Ovary (tissue), 10 donors: Measurements from ENCODE around the gene DCAF8. TPM values are rescaled to one million over a fixed set of nuclear protein-coding genes. Genes with fewer than 3 reads are reported as not detected.

ENCODE experiments used
- DNase-seq, 5 donors: peaks; one replicate each; pipeline ENCODE4 v3.0.0-alpha.2; 2019 to 2020
- H3K27ac ChIP-seq, 2 donors: fragments of 200-600 bp; one replicate each; pipeline versions ENCODE4 v1.5.1 to v1.8.0; 2019 to 2022
- H3K27me3 ChIP-seq: fragments of 200-600 bp; one replicate; pipeline ENCODE4 v1.8.0; 2022
- H3K36me3 ChIP-seq: fragments of 200-600 bp; sonication (generic); one replicate; pipeline ENCODE4 v1.5.1; 2019
- H3K4me1 ChIP-seq: one replicate; pipeline ENCODE4 v1.8.1; 2013; ENCODE audit warnings: mild to moderate bottlenecking, moderate library complexity; ENCODE audit not compliant: insufficient read depth
- H3K4me3 ChIP-seq: fragments of 200-600 bp; sonication (generic); one replicate; pipeline ENCODE4 v1.5.1; 2017
- H3K9me3 ChIP-seq, 2 donors: fragments of 200-600 bp in 1 of 2; sonication (generic) in 1 of 2; one replicate each; pipeline versions ENCODE4 v1.5.1 to v1.8.1; 2013 to 2019; ENCODE audit warnings: mild to moderate bottlenecking in 1 of 2, moderate library complexity in 1 of 2
- EP300 ChIP-seq: sonication (generic); formaldehyde crosslinking; IDR thresholded peaks from one replicate; pipeline ENCODE4 v1.6.1; 2017; ENCODE audit warnings: antibody characterized with exemption
- POLR2A ChIP-seq: fragments of 450-650 bp; IDR thresholded peaks from one replicate; pipeline ENCODE4 v1.6.1; 2017; ENCODE audit warnings: antibody characterized with exemption, mild to moderate bottlenecking, moderate library complexity
- WGBS, 3 donors: extraction: QIAGEN DNeasy Blood & Tissue Kit in 1 of 3; methylation state at CpG; one replicate each; pipeline versions ENCODE4 v1.1.5 to v1.1.7; 2013 to 2017; 5-methylcytosine and 5-hydroxymethylcytosine counted together
- intact Hi-C, 4 donors: fragments of 100-400 bp; cut with DNase I; formaldehyde crosslinking; loops; one replicate each; pipeline versions ENCODE4 v1.11.0 to v1.15.1; 2022 to 2023
- long read RNA-seq, 3 donors: library from polyadenylated mRNA in 2 of 3; unstranded in 2 of 3; transcript quantifications; one replicate each; pipeline ENCODE4 v2.0.0 and lab custom pipeline, GENCODE V29; 2021 to 2026
- polyA plus RNA-seq, 2 donors: library from polyadenylated mRNA; stranded (reverse); fragments of 200-250 nt in 1 of 2; fragments of 350-450 nt in 1 of 2; fragmentation: Illumina TruSeq in 1 of 2; extraction: RNeasy Lipid Tissue Mini Kit (QIAGEN cat#74804) in 1 of 2; gene quantifications; one replicate each; pipeline ENCODE4 v1.2.3, GENCODE V29; 2013 to 2014
- total RNA-seq, 7 donors: library from RNA; depleted of rRNA in 2 of 7; stranded (reverse); fragments of >200 nt in 2 of 7; fragmentation: NEBNext Ultra II Directional in 3 of 7; extraction: Animal tissue kit (Norgen Biotek cat#: 25700) in 3 of 7; gene quantifications; one replicate each; pipeline versions ENCODE4 v1.1.0 to v1.2.4, GENCODE V29; 2016 to 2023
- TF ChIP-seq, protein P1 (sequence below), 3 donors: fragments of 450-650 bp in 2 of 3; fragments of 200-600 bp in 1 of 3; IDR thresholded peaks; one replicate each; pipeline versions ENCODE4 v1.5.1 to v1.8.0; 2016 to 2022; ENCODE audit warnings: antibody characterized with exemption in 3 of 3, mild to moderate bottlenecking in 1 of 3
- donor health status: DM: no; HTN: no; CAD: no; lungs with moderate emphysema.
- donor health status: DM: no; HTN: no; CAD: no.
- donor health status: Bipolar disorder and iron deficiency.
- donor health status: DM: yes; HTN: yes; CAD: no.
- donor health status: DM: no; HTN: no; CAD: no.
- donor health status: DM: yes; HTN: yes; CAD: no.

The DCAF8 gene
- total RNA-seq = 100 to 1,000 TPM in 5 of 7 donors, 10 to 100 TPM in 2; 85.2 to 133 (median 104) TPM
- polyA plus RNA-seq = 100 to 1,000 TPM in 1 of 2 donors, 10 to 100 TPM in 1; 99.0 to 147 TPM
- long read RNA-seq, donor 1, full-length matches to known transcripts = 25 of 188 reads
- long read RNA-seq, donor 1, partial matches to known transcripts = 111 of 188 reads
- long read RNA-seq, donor 1, other reads (novel, unspliced or antisense) = 52 of 188 reads
- long read RNA-seq, donor 2, full-length matches to known transcripts = 16 of 16 reads
- long read RNA-seq, donor 2, partial matches to known transcripts = 0 of 16 reads
- long read RNA-seq, donor 2, other reads (novel, unspliced or antisense) = 0 of 16 reads
- long read RNA-seq, donor 3, full-length matches to known transcripts = 63 of 157 reads
- long read RNA-seq, donor 3, partial matches to known transcripts = 21 of 157 reads
- long read RNA-seq, donor 3, other reads (novel, unspliced or antisense) = 73 of 157 reads

DNA sequence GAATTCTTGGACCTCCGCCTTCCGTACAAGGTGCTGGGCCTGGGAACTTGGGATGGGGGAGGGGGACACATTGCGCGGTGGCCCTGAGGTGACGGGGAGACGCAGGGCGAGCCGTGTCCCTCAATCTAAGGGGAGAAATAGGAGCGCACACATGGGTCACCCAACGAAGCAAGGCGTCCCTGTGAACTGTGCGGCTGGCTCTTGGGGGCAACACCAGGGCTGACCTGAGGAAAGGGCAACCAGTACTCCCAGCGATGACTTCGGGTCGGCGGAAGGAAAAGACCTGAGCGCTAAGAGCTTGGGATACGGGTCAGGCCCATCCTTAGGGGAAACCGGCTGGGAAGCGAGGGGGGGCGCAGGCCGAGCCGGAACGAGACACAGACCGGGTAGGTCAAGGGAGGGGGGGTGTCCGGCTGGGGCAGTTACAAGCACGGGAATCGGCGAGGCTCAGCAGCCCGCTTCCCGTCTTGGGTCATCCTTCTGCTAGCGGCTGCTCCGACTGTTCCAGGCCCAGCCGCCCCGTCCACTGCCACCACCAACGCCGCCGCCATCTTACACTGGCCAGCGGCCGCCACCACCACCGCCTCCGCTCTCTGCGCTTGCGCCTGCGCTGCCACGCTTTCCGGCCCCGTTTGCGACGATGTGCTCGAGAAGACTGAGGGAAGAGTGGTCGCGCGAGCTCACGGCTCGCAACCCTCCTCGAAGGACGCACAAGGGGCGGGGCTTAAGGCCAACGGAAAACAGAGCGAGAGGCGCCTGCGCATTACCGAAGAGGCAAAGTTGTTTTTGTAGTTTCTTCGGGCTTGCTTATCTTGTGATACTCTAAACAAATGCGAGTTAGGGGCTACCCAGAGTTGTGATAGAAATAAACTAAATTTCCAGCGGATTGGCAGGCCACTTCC, at the start of gene DCAF8:
Gene DCAF8, minus strand, starts transcription at position 657 of the 902 bp plus-strand sequence. CDS start 18,541 bp downstream, outside the sequence.
- Histone ChIP-seq H3K4me3 (peak within 1 kb of the TSS; percentile 91), H3K36me3 (no peaks in the 10 kb centered on the region), H3K9me3 (no peaks in the 10 kb centered on the region), H3K27me3 (no peaks in the 10 kb centered on the region), H3K27ac (peak within 1 kb of the TSS; percentile 91 to 93), H3K4me1 (peaks cover 8% of the 10 kb centered on the region)
- peak; percentile 98 to 99 (median 99) for DNase-seq
- intact Hi-C loops = loop anchor here in 1 of 4 donors (5.0 kb wide), 1 partner anchor 160 kb away; no protein-coding TSS in a partner anchor
- TF ChIP-seq, protein P1, sequence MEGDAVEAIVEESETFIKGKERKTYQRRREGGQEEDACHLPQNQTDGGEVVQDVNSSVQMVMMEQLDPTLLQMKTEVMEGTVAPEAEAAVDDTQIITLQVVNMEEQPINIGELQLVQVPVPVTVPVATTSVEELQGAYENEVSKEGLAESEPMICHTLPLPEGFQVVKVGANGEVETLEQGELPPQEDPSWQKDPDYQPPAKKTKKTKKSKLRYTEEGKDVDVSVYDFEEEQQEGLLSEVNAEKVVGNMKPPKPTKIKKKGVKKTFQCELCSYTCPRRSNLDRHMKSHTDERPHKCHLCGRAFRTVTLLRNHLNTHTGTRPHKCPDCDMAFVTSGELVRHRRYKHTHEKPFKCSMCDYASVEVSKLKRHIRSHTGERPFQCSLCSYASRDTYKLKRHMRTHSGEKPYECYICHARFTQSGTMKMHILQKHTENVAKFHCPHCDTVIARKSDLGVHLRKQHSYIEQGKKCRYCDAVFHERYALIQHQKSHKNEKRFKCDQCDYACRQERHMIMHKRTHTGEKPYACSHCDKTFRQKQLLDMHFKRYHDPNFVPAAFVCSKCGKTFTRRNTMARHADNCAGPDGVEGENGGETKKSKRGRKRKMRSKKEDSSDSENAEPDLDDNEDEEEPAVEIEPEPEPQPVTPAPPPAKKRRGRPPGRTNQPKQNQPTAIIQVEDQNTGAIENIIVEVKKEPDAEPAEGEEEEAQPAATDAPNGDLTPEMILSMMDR (IDR thresholded peaks at IDR 0.05) = no peak
- TF ChIP-seq POLR2A (peak; percentile 95), EP300 (no peak)
- 0 to 1% (median 0%) methylated on average over 67 of the region's 67 CpGs for WGBS, 3 donors

DNA sequence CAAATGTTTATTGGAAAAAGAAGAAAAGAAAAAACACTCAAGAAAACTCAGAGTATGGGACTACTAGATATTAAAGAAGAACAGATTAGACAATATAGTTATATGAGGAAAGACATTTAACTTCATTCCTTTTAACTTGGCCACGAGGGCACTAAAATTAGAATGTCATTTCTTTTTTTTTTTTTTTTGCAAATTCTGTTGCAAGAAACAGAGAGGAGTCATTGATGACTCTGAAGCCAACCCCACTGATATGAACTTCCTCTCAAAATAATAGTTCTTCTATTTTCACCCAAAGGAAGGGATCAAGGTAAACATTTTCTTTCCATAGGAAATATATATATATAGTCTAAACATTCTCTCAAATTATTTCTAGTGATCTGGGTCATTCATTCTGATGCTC, 47.2 kb upstream of the DCAF8 start:
- intact Hi-C loops = no loop called here
- H3K9me3 ChIP-seq = no peaks in the 10 kb centered on the region
- WGBS, 3 donors = 47 to 74% (median 63%) methylated on average over 1 of the region's 1 CpG
- H3K36me3 ChIP-seq = no peaks in the 10 kb centered on the region
- no peak for DNase-seq
- H3K27me3 ChIP-seq = no peaks in the 10 kb centered on the region
- H3K27ac ChIP-seq = no peak overlapping the region
- H3K4me3 ChIP-seq = no peak overlapping the region
- no peak for TF ChIP-seq POLR2A
- TF ChIP-seq EP300 = no peak
- TF ChIP-seq, protein P1 (IDR thresholded peaks at IDR 0.05) = no peak
- no peaks in the 10 kb centered on the region for H3K4me1 ChIP-seq

DNA sequence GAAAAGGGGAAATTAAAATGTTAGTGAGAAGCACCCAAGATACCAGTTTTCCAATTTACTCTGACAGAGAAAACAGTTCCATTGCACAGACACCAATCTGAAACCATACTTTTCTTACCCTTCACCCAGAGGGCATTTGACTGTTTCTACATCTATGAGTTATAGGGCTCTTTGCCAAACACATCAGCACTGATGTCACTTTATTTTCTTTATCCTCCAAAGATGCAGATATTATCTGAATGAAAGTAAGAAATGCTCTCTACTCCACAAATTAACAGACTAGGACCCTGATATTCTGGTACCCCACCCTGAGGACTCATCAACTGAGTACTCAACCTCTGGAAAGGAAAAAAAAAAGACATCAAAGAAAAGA, 46.8 kb upstream of the DCAF8 start:
- no peaks in the 10 kb centered on the region for H3K4me1 ChIP-seq
- no peaks in the 10 kb centered on the region for H3K36me3 ChIP-seq
- intact Hi-C loops = no loop called here
- H3K4me3 ChIP-seq = no peak overlapping the region
- no peak for DNase-seq
- no peaks in the 10 kb centered on the region for H3K9me3 ChIP-seq
- no peaks in the 10 kb centered on the region for H3K27me3 ChIP-seq
- H3K27ac ChIP-seq = no peak overlapping the region
- TF ChIP-seq EP300 (no peak), POLR2A (no peak)
- TF ChIP-seq, protein P1 (IDR thresholded peaks at IDR 0.05) = no peak

DNA sequence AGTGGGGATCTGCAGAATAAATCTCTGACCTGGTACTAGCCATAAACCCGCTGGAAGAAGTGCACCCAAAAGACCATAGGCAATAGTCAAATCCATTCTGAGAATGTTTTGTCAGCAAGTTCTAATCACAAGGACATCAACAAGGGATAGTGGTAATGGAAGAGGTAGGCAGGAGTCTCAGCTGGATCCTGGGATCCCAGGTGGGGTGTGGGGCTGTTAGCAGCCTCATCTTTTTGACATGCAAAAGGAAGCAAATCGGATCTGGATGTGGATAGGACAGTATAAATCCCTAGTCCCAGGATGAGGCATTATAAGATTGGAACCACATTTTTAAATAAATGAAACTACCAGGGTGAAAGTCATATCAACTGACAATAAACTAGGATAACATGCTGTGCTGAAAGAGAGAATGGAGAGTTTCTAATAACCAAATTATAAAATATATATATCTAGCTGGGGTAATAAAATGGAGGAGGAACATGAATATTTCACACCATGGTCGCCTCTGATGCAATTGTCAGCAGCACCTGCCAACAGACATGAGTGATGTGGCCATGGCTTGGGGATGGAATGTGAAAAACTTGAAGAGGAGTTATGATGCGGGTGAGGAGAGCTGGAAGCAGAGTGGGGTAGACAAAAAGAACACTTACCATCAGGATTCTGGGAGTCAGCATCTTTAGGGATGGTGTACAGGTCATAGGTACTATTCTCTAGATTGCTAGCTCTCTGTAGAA, 46.3 kb upstream of the DCAF8 start:
- Histone ChIP-seq H3K27me3 (no peaks in the 10 kb centered on the region), H3K27ac (no peak overlapping the region), H3K36me3 (no peaks in the 10 kb centered on the region), H3K9me3 (no peaks in the 10 kb centered on the region), H3K4me3 (no peak overlapping the region), H3K4me1 (no peaks in the 10 kb centered on the region)
- no peak for DNase-seq
- TF ChIP-seq, protein P1 (IDR thresholded peaks at IDR 0.05) = no peak
- no peak for TF ChIP-seq POLR2A
- TF ChIP-seq EP300 = no peak
- intact Hi-C loops = no loop called here
- 64 to 69% (median 67%) methylated on average over 4 of the region's 4 CpGs for WGBS, 3 donors
